NCI-H1105 (cell line): ENCODE results near the gene ITPR2.
A peak's percentile ranks its signal among the peaks of the same experiment; 100 is the strongest.
"Not testable (repeated sequence)": the region's sequence is repeated elsewhere in the genome, so short reads cannot be mapped to it uniquely, and the experiment has no call there.

Source experiments
- DNase-seq: peaks from one replicate; lab custom pipeline; 2025; lab: John Stamatoyannopoulos, UW

Gene ITPR2

DNA sequence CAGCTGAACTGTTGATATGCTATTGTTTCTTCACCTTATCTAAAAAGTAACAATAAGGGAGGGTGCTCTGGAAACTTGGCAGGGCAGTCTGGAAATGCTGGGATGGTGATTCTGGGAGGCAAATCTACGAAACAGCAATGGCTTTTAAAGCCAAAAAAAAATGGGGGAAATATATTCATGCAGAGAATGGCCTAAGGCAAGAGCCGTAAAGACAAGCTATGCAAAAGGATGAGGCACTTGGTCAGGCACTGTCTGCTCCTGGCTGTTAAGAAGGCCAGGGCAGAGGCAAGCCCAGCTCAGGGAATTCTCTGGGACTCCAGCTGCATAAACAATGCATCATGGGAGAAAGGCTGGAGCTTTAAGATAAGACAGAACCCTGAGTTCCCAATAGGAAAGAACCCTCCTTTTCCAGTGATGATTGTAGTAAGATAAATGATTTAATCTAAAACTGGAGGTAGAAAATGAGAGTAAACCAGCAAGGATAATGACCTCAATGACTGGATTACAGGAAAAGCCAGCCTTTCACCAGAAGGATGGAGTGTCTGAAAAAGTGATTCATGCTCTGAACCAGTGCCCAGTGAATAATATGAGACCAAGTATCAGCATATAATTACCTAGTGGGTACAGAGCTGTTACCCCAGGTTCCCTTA is 46.0 kb downstream of the ITPR2 start:
- no peak for DNase-seq

DNA sequence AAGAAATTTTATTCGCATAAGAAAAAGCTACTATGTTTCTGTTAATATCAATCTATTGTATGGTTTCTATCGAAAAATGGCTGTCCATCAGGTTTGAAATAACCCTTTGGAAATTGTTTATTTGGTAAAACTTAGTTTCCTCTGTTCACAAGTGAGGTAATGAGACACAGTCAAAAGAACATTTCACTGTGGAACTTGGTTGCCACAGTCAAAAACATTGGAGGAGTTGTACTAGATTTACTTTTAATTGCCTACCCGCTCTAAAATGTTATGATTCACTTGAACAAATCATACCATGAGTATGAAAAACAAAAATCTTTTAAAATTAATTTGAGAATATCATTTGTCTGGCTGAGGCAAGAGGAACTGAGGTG is 46.5 kb downstream of the ITPR2 start:
- no peak for DNase-seq

DNA sequence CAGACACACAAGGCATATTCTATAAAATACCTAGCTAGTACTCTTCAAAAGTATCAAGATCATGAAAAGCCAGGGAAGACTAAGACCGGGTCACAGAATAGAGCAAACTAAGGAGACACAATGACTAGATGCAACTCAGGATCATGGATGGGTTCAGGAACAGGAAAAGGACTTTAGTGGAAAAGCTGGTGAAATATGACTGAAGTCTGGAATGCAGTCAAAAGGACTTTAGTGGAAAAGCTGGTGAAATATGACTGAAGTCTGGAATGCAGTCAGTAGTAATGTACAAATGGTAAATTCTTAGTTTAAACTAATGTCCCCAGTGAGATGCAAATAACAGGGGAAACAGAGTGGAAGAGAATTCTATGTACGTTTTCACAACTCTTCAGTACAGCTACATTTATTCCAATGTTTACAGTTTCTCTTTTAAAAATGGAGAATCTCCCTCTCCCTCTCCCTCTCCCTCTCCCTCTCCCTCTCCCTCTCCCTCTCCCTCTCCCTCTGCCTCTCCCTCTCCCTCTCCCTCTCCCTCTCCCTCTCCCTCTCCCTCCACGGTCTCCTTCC is 49.1 kb downstream of the ITPR2 start:
- DNase-seq, result not testable (repeated sequence)

DNA sequence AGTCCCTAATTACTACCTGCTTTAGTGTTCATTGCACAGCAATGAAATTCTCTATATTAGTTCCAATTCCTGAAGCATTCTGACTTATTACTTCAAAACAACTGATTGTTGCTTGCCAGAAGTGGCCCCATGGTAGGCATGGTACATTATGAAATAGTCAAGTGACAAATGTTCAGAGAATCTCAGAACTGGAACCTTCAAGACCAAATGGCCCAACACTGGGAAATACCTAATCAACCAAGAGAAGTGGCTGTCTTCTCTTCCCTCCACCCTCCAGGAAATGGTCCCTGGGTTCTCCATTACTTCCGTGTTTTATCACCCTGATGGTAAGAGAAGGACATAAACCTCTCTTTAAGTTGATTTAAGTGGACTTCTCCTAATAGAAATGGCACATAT is 49.9 kb downstream of the ITPR2 start:
- DNase-seq, result no peak

DNA sequence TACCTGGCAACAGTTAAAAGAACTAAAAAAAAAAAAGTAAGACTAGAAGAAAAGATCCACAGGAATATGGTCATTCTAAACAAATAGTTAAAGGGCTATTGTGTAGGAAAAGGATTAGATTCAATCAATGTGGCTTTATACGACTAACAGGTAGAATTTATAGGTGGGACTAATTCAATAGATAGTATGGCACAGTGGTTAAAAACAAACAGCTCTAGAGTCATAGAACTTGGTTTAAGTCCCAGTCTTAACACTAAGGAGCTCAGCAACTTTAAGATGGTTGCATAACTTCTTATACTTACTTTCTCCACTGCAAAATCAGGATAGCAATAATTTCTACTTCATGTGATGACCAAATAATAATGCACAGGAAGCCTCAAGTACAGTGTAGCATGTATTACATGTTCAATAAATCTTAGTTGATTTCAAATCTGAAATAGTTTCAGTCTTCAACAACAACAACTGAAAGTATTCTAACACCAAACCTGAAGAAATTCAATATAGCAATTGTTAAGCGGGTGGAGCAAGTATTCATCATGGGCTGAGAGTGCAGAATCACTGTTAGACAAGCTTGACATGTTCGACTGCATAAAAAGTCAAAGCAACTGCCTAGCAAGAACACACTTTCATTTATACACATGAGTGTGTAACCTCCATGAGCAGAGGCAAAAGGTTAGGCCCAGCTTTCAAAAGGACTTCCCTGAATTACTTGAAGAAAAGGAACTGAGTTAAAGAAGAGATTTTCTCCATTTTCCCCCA is 50.4 kb downstream of the ITPR2 start:
- DNase-seq, result no peak

DNA sequence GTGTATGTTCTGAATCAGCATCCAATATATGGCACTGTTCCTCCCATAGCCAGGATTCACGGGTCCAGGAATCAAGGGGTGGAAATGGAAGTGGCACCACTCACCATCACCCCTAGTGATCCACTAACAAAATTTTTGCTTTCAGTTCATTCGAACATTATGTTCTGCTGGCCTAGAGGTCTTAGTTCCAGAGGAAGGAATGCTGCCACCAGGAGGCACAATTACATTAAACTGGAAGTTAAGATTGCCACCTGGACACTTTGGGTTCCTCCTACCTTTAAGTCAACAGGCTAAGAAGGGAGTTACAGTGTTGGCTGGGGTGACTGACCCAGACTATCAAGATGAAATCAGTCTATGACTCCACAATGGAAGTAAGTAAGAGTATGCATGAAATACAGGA is 52.3 kb downstream of the ITPR2 start:
- DNase-seq, result not testable (repeated sequence)

DNA sequence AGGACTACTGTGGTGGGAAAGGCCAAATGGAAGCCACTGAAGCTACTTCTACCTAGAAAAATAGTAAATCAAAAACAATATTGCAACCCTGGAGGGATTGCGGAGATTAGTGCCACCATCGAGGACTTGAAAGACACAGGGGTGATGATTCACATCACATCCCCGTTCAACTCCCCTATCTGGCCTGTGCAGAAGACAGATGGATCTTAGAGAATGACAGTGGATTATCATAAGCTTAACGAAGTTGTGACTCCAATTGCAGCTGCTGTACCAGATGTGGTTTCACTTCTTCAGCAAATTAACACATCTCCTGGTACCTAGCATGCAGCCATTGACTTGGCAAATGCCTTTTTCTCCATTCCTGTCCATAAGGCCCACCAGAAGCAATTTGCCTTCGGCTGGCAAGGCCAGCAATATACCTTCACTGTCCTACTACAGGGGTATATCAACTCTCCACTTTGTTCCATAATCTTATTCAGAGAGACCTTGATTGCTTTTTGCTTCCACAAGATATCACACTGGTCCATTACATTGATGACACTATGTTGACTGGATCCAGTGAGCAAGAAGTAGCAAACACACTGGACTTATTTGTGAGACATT is 54.7 kb downstream of the ITPR2 start:
- not testable (repeated sequence) for DNase-seq

DNA sequence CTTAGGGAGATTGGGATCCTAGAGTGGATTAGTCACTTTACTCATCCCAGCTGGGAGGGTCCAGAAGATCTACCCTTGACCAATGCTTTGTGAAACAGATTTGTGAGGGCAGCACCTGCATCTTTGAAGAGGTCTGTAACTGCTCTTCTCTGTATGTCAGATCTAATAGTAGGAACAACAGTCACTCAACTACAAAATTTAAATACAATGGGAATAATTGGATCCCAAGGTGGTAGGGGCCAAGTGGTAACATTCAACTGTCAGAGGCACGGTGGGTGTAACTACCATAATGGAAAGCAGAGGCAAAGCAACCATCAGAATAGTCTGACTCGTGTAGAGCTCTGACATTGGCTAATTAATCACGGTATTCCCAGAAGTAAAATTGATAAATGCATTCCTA is 55.8 kb downstream of the ITPR2 start:
- DNase-seq, result no peak

DNA sequence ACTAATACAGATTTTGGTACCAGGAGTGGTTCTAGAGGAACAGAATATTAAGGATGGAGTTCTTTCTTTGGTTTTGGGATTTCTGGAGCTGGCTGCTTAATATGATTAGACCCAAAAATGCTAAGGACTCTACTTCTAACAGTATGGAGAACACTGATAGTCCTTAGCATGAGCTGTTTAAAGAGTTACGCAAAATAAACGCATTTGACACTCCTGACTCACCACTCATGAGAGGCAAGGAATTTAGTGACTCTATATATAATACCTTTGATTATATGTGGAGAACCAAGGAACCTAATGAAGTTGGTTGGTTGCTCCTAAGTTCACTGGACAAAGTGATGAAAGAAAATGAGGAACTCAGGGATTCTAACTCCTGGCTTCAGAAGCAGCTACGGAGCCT is 57.0 kb downstream of the ITPR2 start:
- DNase-seq, result not testable (repeated sequence)

DNA sequence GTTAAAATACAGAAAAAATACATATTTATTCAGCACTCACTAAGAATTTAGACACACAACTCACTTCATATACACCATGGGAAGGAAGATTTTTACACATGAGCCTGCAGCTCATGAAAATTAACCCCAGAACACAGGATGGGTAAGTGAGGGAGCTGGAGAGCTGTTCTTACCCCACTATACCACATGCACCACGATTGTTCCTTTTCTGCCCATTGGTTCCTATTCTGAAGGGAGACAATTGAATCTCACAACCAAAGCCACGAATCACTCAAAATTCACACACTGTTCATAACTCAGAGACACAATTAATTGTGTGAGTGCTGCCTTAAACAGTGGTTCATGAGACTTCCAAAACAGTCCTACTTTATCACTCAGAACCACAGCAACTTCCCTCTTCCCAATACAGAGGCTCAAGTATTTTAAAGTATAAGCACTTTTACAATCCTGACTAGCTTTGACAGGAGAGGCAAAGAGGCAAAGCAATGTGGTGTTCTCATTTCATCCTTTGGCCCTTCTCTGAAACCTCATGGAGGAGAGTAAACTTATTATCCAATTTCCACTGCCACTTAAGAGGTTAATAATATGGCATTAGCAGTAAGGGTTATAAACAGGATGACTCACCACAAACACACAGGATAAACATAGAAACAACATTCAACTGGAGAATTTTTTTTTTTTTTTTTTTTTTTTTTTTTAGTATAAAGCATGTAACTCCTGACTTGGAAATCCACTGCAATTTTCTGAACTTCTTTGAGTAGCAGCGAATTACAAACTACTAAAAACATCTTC is 59.5 kb downstream of the ITPR2 start:
- peak; percentile 54 for DNase-seq

DNA sequence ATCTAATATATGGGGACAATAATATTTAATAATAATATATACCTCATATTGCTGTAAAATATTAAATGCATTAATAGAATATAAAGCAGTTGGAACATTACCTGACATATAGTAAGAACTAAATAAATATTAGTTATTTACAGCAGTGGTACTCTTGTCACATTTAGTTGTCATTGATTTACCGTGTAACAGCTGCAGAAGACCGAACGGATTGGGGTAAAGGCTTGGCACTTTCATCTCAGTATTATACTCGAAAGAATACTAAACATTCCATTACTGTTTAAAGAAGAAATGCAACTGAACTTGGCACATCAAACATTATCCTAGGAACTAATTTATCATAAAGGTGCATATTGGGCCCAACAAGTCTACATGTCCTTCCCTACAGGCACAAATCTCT is 61.1 kb downstream of the ITPR2 start:
- no peak for DNase-seq

DNA sequence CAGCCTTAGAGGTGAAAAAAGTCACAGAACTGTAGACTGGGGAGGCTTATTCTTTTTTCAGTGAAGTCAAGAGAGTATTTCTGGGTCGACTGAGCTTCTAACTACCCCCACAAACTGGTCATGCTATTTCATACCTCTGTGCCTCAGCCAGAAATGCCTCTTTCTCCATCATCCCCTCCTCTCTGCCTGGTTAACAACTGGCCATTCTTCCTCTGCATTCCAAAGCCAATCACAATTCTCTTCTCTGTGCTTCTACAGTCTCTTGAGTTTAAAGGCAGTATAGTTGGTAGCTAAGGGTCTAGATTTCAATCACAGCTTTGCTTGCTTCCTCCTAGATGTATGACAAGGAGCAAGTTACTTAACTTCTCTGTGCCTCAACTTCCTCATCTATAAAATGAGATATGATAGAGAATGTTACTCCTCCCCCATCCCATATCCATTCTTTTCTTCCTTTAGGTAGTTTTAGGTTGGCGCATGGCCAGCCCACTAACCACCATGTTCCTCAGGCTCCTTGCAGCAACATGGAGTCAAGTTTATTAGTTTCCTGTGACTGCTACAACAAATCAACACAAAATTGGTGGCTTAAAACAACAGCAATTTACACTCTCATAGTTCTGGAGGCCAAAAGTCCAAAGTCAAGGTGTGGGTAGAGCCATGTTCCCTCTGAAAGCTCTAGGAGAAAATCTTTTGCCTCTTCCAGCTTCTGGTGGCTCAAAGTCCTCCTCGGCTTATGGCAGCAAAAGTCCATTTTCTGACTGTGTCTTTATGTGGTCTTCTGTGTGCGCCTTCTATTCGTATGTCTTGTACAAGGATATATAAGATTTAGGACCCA is 62.5 kb downstream of the ITPR2 start:
- no peak for DNase-seq

DNA sequence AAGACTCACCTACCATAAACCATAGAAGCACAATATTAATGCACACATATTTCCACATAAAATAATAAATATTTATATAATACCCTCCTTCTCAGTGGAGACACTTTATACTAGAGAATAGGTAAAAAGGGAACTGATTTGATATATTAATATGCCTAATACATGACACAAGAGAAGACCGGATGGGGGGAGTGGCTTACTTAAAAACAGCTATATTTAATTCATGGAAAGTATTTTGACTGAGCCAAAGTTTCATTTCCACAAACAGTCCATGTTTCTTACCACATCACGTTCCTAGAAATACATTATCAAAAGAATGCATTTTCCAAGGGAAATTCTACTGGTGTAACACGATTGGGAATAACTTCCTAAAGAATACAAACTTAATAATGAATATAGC is 63.4 kb downstream of the ITPR2 start:
- no peak for DNase-seq

DNA sequence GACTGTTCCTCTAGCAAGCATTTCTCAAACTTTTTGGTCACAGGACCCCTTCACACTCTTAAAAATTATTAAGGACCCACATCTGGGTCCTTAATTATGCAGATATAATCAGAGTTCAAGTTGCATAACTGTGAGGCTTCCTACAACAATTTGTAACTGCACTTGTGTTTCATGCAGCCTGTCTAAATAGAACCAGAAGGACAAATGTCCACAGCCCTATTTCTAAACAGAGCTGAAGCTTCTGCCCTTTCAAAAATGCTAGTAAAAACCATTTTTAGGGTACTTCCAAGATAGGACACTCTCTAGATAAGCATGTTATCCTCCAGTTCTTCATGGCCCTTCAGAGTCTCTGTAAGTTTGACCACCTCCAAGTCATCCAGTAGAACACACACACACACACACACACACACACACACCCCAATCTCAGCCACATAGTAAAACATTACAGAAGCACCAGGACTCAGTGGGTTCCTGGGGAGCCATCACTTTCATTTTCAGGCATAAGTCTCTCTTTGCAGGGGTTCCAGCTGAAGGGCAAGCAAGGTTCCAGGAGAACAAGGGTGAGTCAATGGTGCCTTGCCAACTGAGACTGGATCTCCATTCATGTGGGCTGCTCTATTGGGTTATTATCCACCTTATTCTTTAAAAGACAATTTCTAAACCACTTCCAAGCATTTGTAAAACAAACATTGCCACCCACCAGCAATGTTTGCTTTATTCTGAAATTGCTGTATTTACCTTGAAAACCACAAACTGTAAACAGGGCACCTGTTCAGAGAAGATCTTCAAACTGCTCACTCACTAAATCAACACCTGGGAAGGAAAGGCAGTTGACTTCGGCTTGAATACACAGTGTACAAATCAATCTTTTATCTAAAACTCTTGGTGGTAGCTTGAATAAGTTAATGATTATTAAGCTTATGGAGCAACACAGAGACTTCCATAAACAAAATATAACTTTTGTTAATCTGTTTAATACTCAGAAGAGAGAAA is 64.1 kb downstream of the ITPR2 start:
- peak; percentile 57 for DNase-seq

DNA sequence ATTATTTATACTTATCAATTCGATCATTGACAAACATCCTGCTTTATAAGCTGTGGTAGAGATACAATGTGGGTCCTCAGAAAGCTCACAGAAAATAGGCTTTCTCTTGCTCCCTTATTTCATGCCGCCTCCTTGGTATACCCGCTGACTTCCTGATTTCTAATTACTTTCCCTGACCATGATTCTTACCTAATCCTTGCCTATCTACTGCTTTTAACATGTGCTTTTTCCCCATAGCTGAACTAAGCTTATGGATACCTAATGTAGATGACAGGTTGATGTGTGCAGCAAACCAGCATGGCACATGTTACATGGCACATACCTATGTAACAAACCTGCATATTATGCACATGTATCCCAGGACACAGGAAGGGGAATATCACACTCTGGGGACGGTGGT is 65.1 kb downstream of the ITPR2 start:
- DNase-seq, result no peak

DNA sequence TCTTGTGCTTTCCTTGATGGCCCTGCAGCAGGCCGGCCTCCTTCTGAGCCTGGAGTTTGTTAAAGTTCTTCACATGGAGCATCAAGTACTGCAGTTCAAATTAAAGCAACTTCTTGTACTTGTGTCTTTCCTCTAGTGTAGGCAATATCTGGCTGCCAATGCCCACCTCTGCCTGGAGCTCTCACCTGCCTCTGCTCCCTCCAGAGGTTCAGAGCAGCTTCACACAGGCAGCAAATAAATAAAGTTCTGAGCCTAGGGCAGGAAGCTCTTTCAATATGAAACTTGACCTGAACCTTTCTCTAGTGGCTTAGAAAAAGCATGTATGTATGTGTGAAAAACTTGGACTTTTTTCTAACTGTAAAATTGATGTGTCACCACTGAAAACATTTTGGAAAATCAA is 65.9 kb downstream of the ITPR2 start:
- DNase-seq, result no peak

DNA sequence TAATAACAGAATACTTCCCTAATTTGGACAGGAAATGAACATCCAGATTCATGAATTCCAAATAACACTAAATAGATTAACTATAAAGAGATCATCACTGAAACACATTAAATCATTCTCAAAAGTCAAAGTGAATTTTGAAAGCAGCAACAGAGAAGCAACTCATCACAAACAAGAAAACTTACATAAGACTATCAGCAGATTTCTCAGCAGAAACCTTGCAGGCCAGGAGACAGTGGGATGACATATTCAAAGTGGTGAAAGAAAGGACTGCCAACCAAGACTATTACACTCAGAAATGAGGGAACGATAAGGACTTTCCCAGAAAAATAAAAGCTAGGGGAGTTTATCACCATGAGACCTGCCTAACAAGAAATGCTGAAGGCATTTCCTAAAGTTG is 70.8 kb downstream of the ITPR2 start:
- no peak for DNase-seq

DNA sequence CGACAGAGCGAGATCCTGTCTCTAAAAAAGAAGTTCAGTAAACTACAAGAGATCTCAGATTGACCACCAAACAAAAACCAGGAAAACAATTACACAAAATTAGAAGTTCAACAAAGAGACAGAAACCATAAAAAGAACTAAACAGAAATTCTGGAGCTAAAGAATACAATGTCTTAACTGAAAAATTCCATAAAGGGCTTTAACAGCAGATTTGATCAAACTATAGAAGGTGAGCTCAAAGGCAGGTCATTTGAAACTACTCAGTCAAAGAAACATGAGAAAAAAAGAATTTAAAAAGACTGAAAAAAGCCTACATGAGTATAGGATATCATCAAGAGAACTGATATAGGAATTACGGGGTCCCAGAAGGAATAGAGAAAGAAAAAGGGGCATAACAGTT is 71.2 kb downstream of the ITPR2 start:
- no peak for DNase-seq

DNA sequence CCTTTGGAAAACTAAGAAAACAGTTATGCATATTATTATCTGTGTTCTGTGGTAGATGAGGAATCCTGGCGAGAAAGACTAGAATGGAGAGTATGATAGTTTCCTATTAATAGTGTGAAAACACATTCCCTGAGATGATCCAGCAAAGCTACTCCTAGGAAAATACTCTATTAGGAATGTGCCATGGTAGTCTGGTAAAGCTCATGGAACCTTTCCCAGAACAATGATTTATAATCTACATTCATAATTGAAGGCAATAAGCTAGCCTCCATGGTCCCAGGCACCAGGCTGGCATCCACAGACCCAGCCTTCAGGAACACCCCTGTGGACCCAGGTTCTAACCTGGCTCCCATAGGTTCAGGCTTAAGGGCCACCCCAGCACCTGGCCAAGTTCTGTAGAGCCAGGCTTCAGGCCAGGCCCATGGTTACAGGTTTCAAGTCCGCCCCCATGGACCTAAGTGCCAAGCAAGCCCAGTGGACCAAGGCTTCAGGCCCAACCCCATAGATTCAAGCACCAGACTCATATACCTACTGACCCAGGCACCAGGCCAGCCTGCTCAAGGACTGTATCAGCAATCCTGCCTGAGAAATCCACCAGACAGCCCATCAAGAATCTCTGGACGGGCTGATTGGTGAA is 72.2 kb downstream of the ITPR2 start:
- no peak for DNase-seq

DNA sequence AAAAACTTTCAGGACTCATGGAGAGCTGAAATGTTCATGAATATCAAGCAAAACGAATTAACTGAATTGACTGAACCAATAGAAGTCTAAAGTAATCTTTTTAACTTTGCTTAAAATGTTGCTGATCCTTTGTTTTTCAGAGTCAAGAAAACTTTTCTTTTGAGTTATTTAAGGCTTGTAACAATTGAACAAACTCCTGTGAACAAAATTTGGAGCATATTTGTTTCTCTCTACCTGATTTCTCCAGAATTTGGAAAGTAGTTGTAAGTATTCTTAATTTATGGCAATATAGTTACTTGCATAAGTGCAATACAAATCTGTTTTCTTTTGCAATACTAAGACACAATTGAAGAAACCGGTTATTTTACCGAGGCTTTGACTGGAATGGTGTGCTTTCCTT is 77.6 kb downstream of the ITPR2 start:
- not testable (repeated sequence) for DNase-seq
